Non-pigmented ciliary epithelial cell (primary cell): Measurements from ENCODE around the gene SSBP2.

Experiments
- DNase-seq: peaks from one replicate; pipeline ENCODE4 v3.0.0-alpha.2; 2010; ENCODE audit warnings: low read depth

The SSBP2 gene

GRCh38 chr5:81389025-81389424, 361.9 kb downstream of the SSBP2 start:
- no peak for DNase-seq

- no peak for DNase-seq
Measured at GRCh38 chr5:81388169-81388568, 362.7 kb downstream of the SSBP2 start.

- DNase-seq: no peak
Measured at GRCh38 chr5:81383867-81384266, 367.0 kb downstream of the SSBP2 start.

GRCh38 chr5:81371354-81371876, 379.5 kb downstream of the SSBP2 start:
- DNase-seq: no peak

GRCh38 chr5:81370912-81371311, 380.0 kb downstream of the SSBP2 start:
- no peak for DNase-seq

- no peak for DNase-seq
Measured at GRCh38 chr5:81365541-81365940, 385.4 kb downstream of the SSBP2 start.

- DNase-seq: no peak
Measured at GRCh38 chr5:81363093-81363871, 387.6 kb downstream of the SSBP2 start.
